ENCODE results near the gene SHH. TPM values are rescaled to one million over a fixed set of nuclear protein-coding genes. Genes with fewer than 3 reads are reported as not detected.

The SHH gene
- total and polyA plus RNA-seq, 2 experiments from 2014 or later = not detected

GRCh38 chr7:155773531-155773930 is 38.7 kb downstream of the SHH start (continued):
- TF ChIP-seq ZNF462 (CRISPR knock-in tag; IDR thresholded peaks at IDR 0.05) (no peak), STAT1 (IDR thresholded peaks at IDR 0.05; ENCODE audit: unreplicated experiment) (no peak), EZH2 (IDR thresholded peaks at IDR 0.05; ENCODE audit: low read depth, unreplicated experiment) (no peak), JUNB (IDR thresholded peaks at IDR 0.05; ENCODE audit: unreplicated experiment) (no peak), ZNF331 (CRISPR knock-in tag; IDR thresholded peaks at IDR 0.05; ENCODE audit: low read depth) (no peak), POLR2AphosphoS5 (IDR thresholded peaks at IDR 0.05; ENCODE audit: low read depth) (no peak), REST (IDR thresholded peaks at IDR 0.05; ENCODE audit: unreplicated experiment) (no peak), NANOG (IDR thresholded peaks at IDR 0.05; ENCODE audit: borderline replicate concordance) (no peak)

All from GM23338 (cell line).